PC-3 (cell line): Measurements from ENCODE around the gene ANKRD13C. TPM values are rescaled to one million over a fixed set of nuclear protein-coding genes. Genes with fewer than 3 reads are reported as not detected.

Experiments used
- ATAC-seq: fragments of 200-7000 bp; cut with Tn5 transposase; 2 replicates; pipeline ENCODE4 v1.9.1; 2020; ENCODE audit warnings: mild to moderate bottlenecking, moderate library complexity
- BruUV-seq: library from RNA; stranded (reverse); fragments of 400-500 nt; replicated peaks from 2 replicates; lab custom pipeline; 2021; lab: Mats Ljungman, UMichigan
- CTCF ChIA-PET: fragments of 300-600 bp; sonication (Branson Sonifier 250); formaldehyde crosslinking; loops from one replicate; lab custom pipeline; 2022; ENCODE audit warnings: antibody characterized with exemption; lab: Charles Lee
- POLR2A ChIA-PET: fragments of 300-600 bp; sonication (Branson Sonifier 250); formaldehyde crosslinking; loops from one replicate; lab custom pipeline; 2022; ENCODE audit warnings: antibody characterized with exemption; ENCODE audit not compliant: unreplicated experiment; lab: Charles Lee
- DNase-seq: peaks from one replicate; pipeline ENCODE4 v3.0.0-alpha.2; 2015
- H2AFZ ChIP-seq: fragments of 300-600 bp; sonication (generic); 2 replicates; pipeline ENCODE4 v1.6.0; 2016; ENCODE audit warnings: antibody characterized with exemption, low read length
- H3F3A ChIP-seq: fragments of 300-600 bp; sonication (generic); one replicate; pipeline ENCODE4 v1.6.0; 2017; ENCODE audit warnings: antibody characterized with exemption, low read length, control low read depth, mild to moderate bottlenecking; ENCODE audit not compliant: unreplicated experiment
- H3K27ac ChIP-seq: fragments of 300-600 bp; sonication (generic); 2 replicates; pipeline ENCODE4 v1.5.1; 2016; ENCODE audit warnings: mild to moderate bottlenecking, low read length
- H3K27me3 ChIP-seq: fragments of 300-600 bp; sonication (generic); 2 replicates; pipeline ENCODE4 v1.6.1; 2016; ENCODE audit warnings: low read length, mixed read lengths
- H3K36me3 ChIP-seq: fragments of 300-600 bp; sonication (generic); 2 replicates; pipeline ENCODE4 v1.6.1; 2016; ENCODE audit warnings: low read depth, mixed run types, low read length, mixed read lengths
- H3K4me1 ChIP-seq: fragments of 300-600 bp; sonication (generic); 2 replicates; pipeline ENCODE4 v1.5.1; 2016; ENCODE audit warnings: low read length; ENCODE audit not compliant: insufficient read depth
- H3K4me2 ChIP-seq: fragments of 300-600 bp; sonication (generic); 2 replicates; pipeline ENCODE4 v1.6.0; 2016; ENCODE audit warnings: low read length
- H3K4me3 ChIP-seq: fragments of 300-600 bp; sonication (generic); 2 replicates; pipeline ENCODE4 v1.5.1; 2016; ENCODE audit warnings: mild to moderate bottlenecking, low read length, mixed read lengths
- H3K79me2 ChIP-seq: fragments of 300-600 bp; sonication (generic); 2 replicates; pipeline ENCODE4 v1.6.1; 2017; ENCODE audit warnings: low read length, mixed read lengths
- H3K9ac ChIP-seq: fragments of 300-600 bp; sonication (generic); 2 replicates; pipeline ENCODE4 v1.6.0; 2016; ENCODE audit warnings: mild to moderate bottlenecking, low read length
- H3K9me2 ChIP-seq: fragments of 300-600 bp; sonication (generic); replicated peaks from 2 replicates; pipeline ENCODE4 v1.6.1; 2016; ENCODE audit warnings: mixed run types, low read length, mixed read lengths
- H3K9me3 ChIP-seq: fragments of 300-600 bp; sonication (generic); 2 replicates; pipeline ENCODE4 v1.6.1; 2016; ENCODE audit warnings: low read length, mixed read lengths
- H4K20me1 ChIP-seq: fragments of 300-600 bp; sonication (generic); 2 replicates; pipeline ENCODE4 v1.6.1; 2016; ENCODE audit warnings: low read length, mixed read lengths
- CTCF ChIP-seq: fragments of 300-600 bp; sonication (generic); conservative IDR thresholded peaks from 2 replicates; pipeline ENCODE4 v1.5.1; 2017; ENCODE audit warnings: antibody characterized with exemption, low read depth, mild to moderate bottlenecking, low read length
- EZH2 ChIP-seq: fragments of 300-600 bp; sonication (generic); IDR thresholded peaks from one replicate; pipeline ENCODE4 v1.6.1; 2017; ENCODE audit warnings: antibody characterized with exemption, mild to moderate bottlenecking, low read length; ENCODE audit not compliant: unreplicated experiment
- EZH2phosphoT487 ChIP-seq: fragments of 300-600 bp; sonication (generic); IDR thresholded peaks from 2 replicates; pipeline ENCODE4 v1.6.1; 2018; ENCODE audit warnings: mild to moderate bottlenecking, antibody characterized with exemption, low read length, borderline replicate concordance
- intact Hi-C: fragments of 100-400 bp; cut with micrococcal nuclease; formaldehyde crosslinking; loops from 2 replicates; pipeline ENCODE4 v1.9.0; 2023
- total RNA-seq: library from RNA; depleted of rRNA; stranded (reverse); fragments of >200 nt; gene quantifications from 2 replicates; pipeline ENCODE4 v1.2.3, GENCODE V29; 2014

ANKRD13C gene
- total RNA-seq, 1 experiment from 2014 or later, result 41.5 TPM

DNA sequence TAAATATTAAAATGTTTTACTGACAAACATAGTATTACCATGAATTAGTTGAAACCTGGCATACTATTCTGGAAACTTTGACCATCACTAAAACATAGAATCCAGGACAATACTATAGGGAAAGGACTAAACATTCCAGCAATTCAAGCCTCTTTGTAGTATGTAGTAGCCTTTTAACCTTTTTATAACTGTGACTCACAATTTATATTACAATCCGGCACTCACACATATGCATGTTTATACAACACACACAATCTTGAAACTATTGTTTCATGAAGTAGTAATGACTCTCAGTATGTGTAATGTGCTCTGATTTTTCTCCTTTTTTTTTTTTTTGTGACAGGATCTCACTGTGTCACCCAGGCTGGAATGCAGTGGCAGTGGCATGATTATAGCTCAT is 64.3 kb downstream of the ANKRD13C start:
- Histone ChIP-seq H3K27ac (0 out of 2 replicates have a peak overlapping the region, but pooled peaks have one; percentile 15), H2AFZ (no peak overlapping the region), H3F3A (no peaks in the 10 kb centered on the region), H3K4me2 (no peak overlapping the region), H3K9ac (no peak overlapping the region), H3K36me3 (peaks cover 24% of the 10 kb centered on the region; the same call in 1 of the 2 replicates), H3K4me3 (no peak overlapping the region), H4K20me1 (no peaks in the 10 kb centered on the region), H3K4me1 (no peaks in the 10 kb centered on the region; the same call in 1 of the 2 replicates), H3K27me3 (no peaks in the 10 kb centered on the region), H3K9me2 (no peaks in the 10 kb centered on the region), H3K79me2 (0 out of 2 replicates have a peak, but pooled peaks cover 5% of the 10 kb centered on the region), H3K9me3 (no peaks in the 10 kb centered on the region)
- TF ChIP-seq CTCF (no peak), EZH2phosphoT487 (no peak), EZH2 (no peak)
- POLR2A ChIA-PET, result interaction anchor here (0.6 kb wide), 1 partner anchor 64 kb away, joined by 4 read pairs; no protein-coding TSS in a partner anchor
- intact Hi-C loops, result no loop called here
- ATAC-seq (peak; percentile 95), DNase-seq (peak; percentile 57)
- no TSS peak for BruUV-seq
- CTCF ChIA-PET, result interaction anchor here (0.6 kb wide), 1 partner anchor 30 kb away, joined by 3 read pairs; no protein-coding TSS in a partner anchor

- ATAC-seq (no peak), DNase-seq (no peak)
- Histone ChIP-seq H3K4me1 (no peaks in the 10 kb centered on the region; the same call in 1 of the 2 replicates), H4K20me1 (no peaks in the 10 kb centered on the region), H2AFZ (no peak overlapping the region), H3K9me2 (no peaks in the 10 kb centered on the region), H3K79me2 (0 out of 2 replicates have a peak, but pooled peaks cover 5% of the 10 kb centered on the region), H3K9ac (no peak overlapping the region), H3K27me3 (no peaks in the 10 kb centered on the region), H3K27ac (no peak overlapping the region), H3K4me3 (no peak overlapping the region), H3K36me3 (peaks cover 18% of the 10 kb centered on the region; the same call in 1 of the 2 replicates), H3F3A (no peaks in the 10 kb centered on the region), H3K4me2 (no peak overlapping the region), H3K9me3 (no peaks in the 10 kb centered on the region)
- intact Hi-C loops, result no loop called here
- no TSS peak for BruUV-seq
- ChIA-PET POLR2A (no interaction called here), CTCF (no interaction called here)
- TF ChIP-seq CTCF (no peak), EZH2phosphoT487 (no peak), EZH2 (no peak)
Measured at GRCh38 chr1:70288166-70288565, 66.4 kb downstream of the ANKRD13C start.

- no peak overlapping the region for H3K9ac ChIP-seq
- H3K9me3 ChIP-seq, result no peaks in the 10 kb centered on the region
- no peaks in the 10 kb centered on the region for H3K9me2 ChIP-seq
- no peak overlapping the region for H3K27ac ChIP-seq
- no peak overlapping the region for H3K4me2 ChIP-seq
- no peaks in the 10 kb centered on the region for H3K27me3 ChIP-seq
- BruUV-seq, result no TSS peak
- intact Hi-C loops, result no loop called here
- ATAC-seq (no peak), DNase-seq (no peak)
- H3F3A ChIP-seq, result no peaks in the 10 kb centered on the region
- H3K79me2 ChIP-seq, result no peaks in the 10 kb centered on the region
- no peaks in the 10 kb centered on the region; the same call in 1 of the 2 replicates for H3K4me1 ChIP-seq
- H4K20me1 ChIP-seq, result no peaks in the 10 kb centered on the region
- H3K4me3 ChIP-seq, result no peak overlapping the region
- peaks cover 16% of the 10 kb centered on the region; the same call in 1 of the 2 replicates for H3K36me3 ChIP-seq
- H2AFZ ChIP-seq, result no peak overlapping the region
- CTCF ChIA-PET, result no interaction called here
- POLR2A ChIA-PET, result no interaction called here
- TF ChIP-seq EZH2 (no peak), EZH2phosphoT487 (no peak), CTCF (no peak)
Measured at GRCh38 chr1:70286453-70286852, 68.1 kb downstream of the ANKRD13C start.
